ENCODE measurements around the gene IL3.

Gene IL3

GRCh38 chr5:132060501-132061161 is at the start of gene IL3:
TSS of gene IL3 (plus strand) at chr5:132060655. CDS start at chr5:132060707, 52 bp downstream.
- no peak for DNase-seq (ENCODE audit: low spot score)

- no peak for DNase-seq (ENCODE audit: low spot score)
These were observed 49.4 kb upstream of the IL3 start for GRCh38 chr5:132010989-132011621.

DNA sequence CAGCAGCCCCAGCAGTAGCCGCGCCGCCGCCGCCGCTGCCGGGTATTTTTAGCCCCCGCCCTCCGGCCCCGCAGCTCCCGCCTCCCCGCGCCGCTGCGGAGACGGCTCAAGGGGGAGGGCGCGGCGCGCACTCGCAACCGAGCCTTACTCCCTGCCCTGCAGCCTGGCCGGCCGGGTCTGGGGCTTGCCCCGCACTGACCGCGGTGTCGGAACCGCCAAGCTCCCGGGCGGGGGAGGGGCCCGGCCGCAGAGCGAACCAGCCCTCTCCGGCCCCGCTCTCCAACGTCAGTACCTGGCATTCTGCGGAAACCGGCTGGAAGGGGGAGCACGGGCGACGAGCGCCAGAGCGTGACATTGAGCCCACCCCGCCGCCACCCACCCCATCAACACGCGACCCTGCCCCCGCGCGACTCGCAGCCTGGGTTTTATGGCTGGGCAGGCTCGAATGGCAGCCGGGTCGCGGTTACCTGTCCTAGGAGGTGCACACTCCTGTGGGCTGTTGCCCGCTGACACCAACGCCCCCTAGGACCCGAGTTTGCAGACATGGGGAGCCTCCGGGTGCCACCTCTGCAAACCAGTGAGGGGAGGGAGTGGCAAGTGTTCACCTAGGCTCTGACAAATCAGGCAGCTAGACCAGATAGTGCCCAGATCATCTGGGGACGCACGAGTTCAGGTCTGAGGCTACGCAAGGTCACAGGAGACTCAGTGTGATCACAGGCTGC is 48.7 kb upstream of the IL3 start, which contains the start of gene ACSL6:
Gene ACSL6, minus strand, starts transcription at position 37 of the 722 bp plus-strand sequence. CDS start 105 bp downstream, outside the sequence.
- no peak for DNase-seq (ENCODE audit: low spot score)

DNA sequence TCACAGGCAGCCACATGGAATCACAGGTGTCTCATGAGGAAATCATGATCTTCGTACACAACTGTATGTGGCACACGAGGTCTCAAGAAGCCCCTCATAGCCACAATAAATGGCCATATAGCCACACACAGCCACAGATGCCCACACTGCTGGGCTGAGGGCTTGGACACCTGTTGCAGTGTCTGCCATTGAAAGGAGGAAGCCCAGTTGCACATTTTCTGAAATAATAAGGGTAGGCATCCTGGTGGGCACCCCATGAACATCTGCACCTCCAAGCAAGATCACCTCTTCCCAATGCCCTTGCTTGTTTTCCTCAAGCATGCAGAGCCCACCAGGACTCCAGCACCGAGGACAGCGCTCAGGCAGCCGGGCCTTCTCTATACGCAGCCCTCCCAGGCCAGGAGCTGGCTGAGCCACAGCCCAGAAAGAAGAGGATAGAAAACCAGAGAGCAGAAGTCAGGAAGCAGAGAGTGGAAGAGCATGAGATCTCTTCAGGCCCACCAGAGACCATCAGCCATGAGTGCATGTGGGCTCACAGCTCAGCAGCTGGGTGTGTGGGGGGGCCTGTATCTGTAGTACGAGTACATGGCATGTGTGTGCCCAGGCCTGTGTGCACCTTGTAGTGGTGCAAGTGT is 48.0 kb upstream of the IL3 start:
- DNase-seq (ENCODE audit: low spot score), result no peak

DNA sequence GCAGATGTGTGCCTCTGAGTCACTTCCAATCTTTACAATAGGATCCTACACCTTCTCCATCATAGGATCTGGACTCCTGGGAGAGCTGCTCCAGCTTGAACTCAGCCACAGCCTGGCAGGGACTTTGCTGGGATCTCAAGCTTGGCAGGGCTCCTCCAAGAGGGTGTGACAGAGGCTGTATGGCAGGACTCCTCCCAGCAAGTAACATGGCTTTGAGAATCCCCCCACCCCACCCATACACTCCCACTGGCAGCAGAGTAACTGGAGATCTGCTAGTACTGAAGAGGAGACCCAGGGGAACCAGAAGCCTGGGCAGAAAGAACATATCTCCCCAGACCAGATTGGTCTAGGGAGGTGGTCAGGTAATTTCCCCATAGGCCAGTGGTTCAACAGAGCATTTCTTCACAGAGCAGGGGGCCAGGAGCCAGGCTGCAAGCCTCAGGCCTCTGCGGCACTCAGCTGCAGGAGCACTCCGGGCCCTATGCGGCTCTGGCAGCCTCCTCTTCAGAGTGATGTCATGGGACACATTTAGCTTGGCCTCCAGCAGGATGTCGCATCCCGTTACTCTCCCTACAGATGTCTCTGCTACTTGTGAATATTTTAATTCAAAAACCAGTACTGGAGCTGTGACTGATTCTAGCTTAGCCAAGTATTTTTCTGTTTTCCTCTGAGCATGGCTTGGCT is 47.3 kb upstream of the IL3 start:
- DNase-seq (ENCODE audit: low spot score), result no peak

DNA sequence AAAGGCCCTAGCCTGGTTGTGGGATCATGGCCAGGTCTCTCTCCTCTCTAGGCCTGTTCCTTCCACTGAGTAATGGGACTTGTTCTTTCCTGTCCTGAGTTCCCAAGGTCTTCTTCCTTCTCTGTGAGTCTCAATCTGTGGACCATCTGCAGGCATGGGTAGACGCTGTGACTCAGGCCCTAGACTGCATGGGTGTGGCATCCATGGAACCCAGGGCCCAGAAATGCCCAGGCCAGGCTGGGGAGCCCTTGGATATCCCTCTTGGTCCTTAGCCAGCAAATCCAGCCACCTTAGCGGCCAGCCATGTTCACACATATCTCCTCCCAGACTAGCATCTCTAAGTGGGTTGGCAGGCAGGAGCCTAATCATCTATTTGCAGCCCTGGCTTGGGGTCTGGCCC is 46.7 kb upstream of the IL3 start:
- no peak for DNase-seq (ENCODE audit: low spot score)

- no peak for DNase-seq (ENCODE audit: low spot score)
These were observed 43.7 kb upstream of the IL3 start for GRCh38 chr5:132016721-132017250.

- no peak for DNase-seq (ENCODE audit: low spot score)
These were observed 43.1 kb upstream of the IL3 start for GRCh38 chr5:132017316-132017715.

DNA sequence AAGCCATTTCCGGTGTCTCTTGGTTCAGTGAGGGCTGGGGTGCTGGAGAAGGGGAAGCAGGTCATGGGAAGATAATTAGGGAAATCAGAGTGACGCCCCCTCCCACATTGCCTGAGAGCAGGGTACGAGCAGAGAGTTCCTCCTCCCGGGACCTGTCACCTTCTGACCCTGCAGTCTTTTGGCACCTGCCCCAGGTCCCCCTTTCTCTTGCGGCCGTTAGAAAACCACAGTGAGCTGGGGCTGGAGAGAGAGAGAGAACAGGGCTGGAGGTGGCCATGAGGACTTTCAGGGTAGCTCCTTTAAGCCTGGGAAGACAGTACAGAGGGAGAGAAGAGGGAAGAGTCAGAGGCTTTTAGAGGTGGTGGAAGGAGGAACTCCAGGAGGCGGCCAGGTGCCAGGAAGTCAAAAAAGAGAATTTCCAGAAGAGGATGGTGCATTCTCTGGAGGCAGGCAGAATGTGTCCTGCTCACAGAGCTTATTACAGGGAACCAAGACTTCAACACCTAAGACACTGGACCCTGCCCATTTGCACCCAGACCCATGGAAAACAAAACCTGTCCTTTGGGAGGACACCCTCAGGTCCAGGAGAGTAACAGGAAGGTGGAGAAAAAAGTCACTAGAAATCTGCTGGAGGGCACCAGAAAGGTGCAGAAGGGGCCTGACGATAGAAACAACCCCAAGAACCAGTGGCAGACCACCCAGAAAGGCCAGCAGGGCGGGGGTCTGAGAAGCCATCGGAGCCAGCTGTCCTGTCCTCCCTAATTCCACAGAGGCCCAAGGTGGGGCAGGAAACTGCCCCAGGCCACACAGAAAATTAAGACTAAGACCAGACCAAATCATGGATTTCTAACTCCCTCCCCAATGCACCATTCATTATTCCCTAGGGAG is 42.5 kb upstream of the IL3 start:
- DNase-seq (ENCODE audit: low spot score), result no peak

DNA sequence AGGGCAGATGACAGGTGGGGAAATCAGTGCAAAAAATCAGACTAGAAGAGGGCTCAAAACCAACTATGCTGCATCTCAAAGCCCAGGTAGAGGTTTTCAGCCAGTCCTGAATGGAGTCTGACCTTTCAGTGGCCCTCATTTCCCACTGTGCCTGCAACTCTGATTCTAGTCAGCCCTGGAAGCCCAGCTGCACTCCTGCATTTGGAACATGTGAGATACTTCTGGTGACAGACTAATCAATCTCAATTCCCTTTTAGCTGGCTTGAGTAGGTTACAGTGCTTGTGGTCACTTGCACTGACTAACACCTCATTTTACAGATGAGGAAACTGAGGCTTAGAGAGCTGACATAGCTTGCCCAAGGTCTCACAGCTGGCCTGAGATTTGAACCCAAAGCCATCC is 41.1 kb upstream of the IL3 start:
- no peak for DNase-seq (ENCODE audit: low spot score)

DNA sequence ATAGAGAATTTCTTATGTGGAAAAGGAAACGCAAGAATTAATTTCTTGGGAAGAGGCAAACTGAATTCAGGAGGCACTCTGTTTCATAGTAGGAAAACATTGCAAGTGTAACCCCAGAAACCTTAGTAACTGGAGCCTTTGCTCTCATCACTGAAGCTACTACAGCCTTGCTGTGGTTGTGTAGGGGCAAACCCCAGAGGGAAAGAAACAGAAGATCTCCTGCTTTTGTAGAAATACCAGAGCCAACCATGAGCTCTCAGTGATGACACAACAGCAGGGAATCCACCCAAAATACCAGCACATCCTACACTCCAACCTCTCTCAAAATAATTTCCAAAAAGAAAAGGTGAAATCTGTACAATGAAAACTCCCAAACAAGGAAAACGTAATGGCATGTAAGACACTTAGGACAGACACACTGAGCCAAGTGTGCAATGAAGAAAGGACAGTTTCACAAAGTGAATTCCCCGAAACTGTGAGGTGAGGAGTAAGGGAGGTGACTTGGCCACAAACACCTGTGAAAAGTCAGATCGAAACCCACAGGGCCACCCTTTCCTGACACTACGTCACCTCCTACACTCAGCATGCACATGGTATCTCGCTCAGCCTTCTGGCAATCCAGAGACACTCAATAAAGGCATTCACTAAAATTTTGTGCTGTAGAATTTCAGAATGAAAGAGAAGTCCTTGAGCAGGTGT is 40.4 kb upstream of the IL3 start:
- DNase-seq (ENCODE audit: low spot score), result no peak

- DNase-seq (ENCODE audit: low spot score), result no peak
These were observed 39.7 kb upstream of the IL3 start for GRCh38 chr5:132020568-132021339.

DNA sequence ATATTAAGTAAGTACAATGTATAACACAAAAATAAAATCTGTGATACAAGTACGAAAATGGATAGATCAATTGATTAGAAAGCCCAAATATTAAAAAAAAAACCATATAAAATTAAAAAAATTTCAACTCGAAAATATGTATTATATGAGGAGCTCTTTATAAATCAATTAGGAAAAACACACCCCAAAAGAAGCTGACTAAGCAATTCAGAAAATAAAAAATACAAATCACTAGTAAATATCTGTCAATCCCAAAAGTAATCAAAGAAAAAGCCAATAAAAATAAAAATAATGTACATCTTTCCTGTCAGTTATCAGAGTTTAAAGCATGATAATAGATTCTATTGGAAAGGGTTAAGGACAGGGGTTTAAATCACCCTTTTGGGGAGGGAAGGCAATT is 38.8 kb upstream of the IL3 start:
- DNase-seq (ENCODE audit: low spot score), result no peak

DNA sequence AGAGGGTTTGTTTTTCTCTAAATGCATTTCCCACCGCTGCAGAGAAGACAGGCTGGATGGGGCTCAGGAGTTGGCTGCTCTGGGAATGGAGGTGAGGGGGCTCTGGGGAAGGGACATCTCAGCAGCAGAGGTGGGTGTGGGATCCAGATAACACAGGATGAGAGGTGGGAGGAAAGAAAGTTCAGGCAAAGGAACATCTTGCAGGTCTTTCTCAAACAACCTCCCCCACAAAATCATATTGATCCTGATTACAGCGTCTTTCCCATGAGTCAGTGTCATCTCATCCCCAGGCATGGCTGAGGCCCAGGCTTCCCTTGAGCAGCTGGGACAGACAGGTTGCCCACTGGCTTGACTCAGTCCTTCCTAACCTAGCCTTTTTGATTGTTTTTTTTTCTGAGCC is 37.7 kb upstream of the IL3 start:
- no peak for DNase-seq (ENCODE audit: low spot score)

- DNase-seq (ENCODE audit: low spot score), result no peak
These were observed 37.0 kb upstream of the IL3 start for GRCh38 chr5:132023258-132024116.

- DNase-seq (ENCODE audit: low spot score), result no peak
These were observed 36.4 kb upstream of the IL3 start for GRCh38 chr5:132024117-132024435.

- DNase-seq (ENCODE audit: low spot score), result no peak
These were observed 35.6 kb upstream of the IL3 start for GRCh38 chr5:132024789-132025402.

DNA sequence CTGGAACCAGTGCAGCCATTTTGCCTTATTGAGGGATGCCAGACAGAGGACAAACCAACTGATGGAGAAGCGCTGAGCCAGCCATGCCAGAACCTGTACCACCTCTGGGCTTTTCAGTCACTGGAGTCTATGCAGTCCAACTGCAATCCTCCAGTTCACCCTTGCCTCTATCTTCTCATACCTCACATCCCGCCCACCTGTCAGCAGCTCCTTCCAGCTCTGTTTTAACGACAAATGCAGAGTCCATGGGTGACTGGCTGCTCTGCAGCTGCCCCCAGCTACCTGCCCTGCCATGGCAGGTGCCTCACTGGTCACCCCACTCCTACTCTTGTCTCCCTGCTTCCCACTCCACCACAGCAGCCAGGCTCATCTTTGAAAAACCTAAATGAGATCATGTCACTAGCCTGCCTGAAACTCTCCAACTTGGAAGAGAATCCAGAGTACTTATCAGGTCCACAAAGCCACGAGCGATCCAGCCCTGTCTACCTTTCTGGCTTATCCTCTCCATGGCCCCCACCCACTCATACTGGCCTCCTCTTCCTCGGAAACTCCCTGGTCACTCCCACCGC is 35.0 kb upstream of the IL3 start:
- no peak for DNase-seq (ENCODE audit: low spot score)

All from globus pallidus (tissue), 1 donor.